ENCODE data around the gene MIA. TPM values are rescaled to one million over a fixed set of nuclear protein-coding genes. Genes with fewer than 3 reads are reported as not detected.

The MIA gene
- total and polyA plus RNA-seq, 9 of the 15 experiments (the other 6 are each of a cell fraction or from before 2014, with no cell fraction given) = 0.21 TPM; not detected in 8

GRCh38 chr19:40742886-40743285 is 32.4 kb upstream of the MIA start:
- Histone ChIP-seq H3K4me1 (replicated peaks in 1 of 2; ENCODE audit: control insufficient read depth in 2 of 2, insufficient read depth in 2 of 2, low read length in 2 of 2) (peaks cover 0 to 42% of the 10 kb centered on the region in 2 experiments; a peak in 3 of 5 replicates), H3K27ac (ENCODE audit: extremely low read depth, low read depth, low read length) (no peak overlapping the region), H4K20me1 (replicated peaks; ENCODE audit: control insufficient read depth, insufficient read depth, low read length) (0 out of 2 replicates have a peak, but pooled peaks cover 3% of the 10 kb centered on the region), H3K79me2 (ENCODE audit: control insufficient read depth, insufficient read depth, low read length) (peaks cover 3% of the 10 kb centered on the region; the same call in 1 of the 3 replicates), H3K27me3 (ENCODE audit: control insufficient read depth in 2 of 2, insufficient read depth in 2 of 2, low read length in 2 of 2) (no peaks in the 10 kb centered on the region), H3K4me2 (ENCODE audit: insufficient read depth, low read length) (no peak overlapping the region), H2AFZ (ENCODE audit: low read depth, low read length) (no peak overlapping the region), H3K36me3 (ENCODE audit: control insufficient read depth, insufficient read depth, low read length) (peaks cover 21% of the 10 kb centered on the region; the same call in 2 of the 3 replicates), H3K9me1 (ENCODE audit: control insufficient read depth, insufficient read depth, low read length) (no peaks in the 10 kb centered on the region), H3K9ac (ENCODE audit: insufficient read depth in 1 of 2, low read depth in 2 of 2, low read length in 2 of 2) (peak overlapping the region in 1 of 2 experiments; percentile 74; a peak in 2 of 4 replicates), H3K9me3 (replicated peaks; ENCODE audit: control insufficient read depth, insufficient read depth, low read depth, low read length) (no peaks in the 10 kb centered on the region), H3K4me3 (no peak overlapping the region)
- FAIRE-seq = no peak
- intact Hi-C loops (cut with micrococcal nuclease) (loop anchor here (5.0 kb wide), 1 partner anchor 81 kb away; no protein-coding TSS in a partner anchor), in situ Hi-C loops (cut with MboI) (no loop called here)
- no peak for DNase-seq (ENCODE audit: extremely low read depth in 1 of 4, low spot score in 3 of 4)
- ATAC-seq = no peak
- 61% methylated on average over 11 of the region's 12 CpGs for WGBS (ENCODE audit: insufficient coverage, low coverage, missing lambda C conversion rate)
- ChIA-PET CTCF (ENCODE audit: low intra/inter-chr PET ratio) (no interaction called here), POLR2A (interaction anchor here (0.6 to 1.6 kb wide), 3 partner anchors 7 to 179 kb away, joined by 3 to 6 read pairs (median 4); partner anchors contain the start of genes ACTMAP and SNRPA)
- TF ChIP-seq ZNF121 (CRISPR knock-in tag; conservative IDR thresholded peaks at IDR 0.05) (no peak), ELF1 (tag; IDR thresholded peaks at IDR 0.05) (no peak)
- BruUV-seq (replicated peaks) = no TSS peak

GRCh38 chr19:40743926-40744325 is 31.4 kb upstream of the MIA start:
- H3K9me3 ChIP-seq (replicated peaks; ENCODE audit: control insufficient read depth, insufficient read depth, low read depth, low read length) = no peaks in the 10 kb centered on the region
- no peak for DNase-seq (ENCODE audit: extremely low read depth in 1 of 4, low spot score in 3 of 4)
- no peaks in the 10 kb centered on the region for H3K9me1 ChIP-seq (ENCODE audit: control insufficient read depth, insufficient read depth, low read length)
- H3K4me3 ChIP-seq = no peak overlapping the region
- POLR2A ChIA-PET = interaction anchor here (0.6 to 1.8 kb wide), 5 partner anchors 8 to 184 kb away, joined by 3 to 6 read pairs (median 4); no protein-coding TSS in a partner anchor
- H2AFZ ChIP-seq (ENCODE audit: low read depth, low read length) = no peak overlapping the region
- H3K27me3 ChIP-seq (ENCODE audit: control insufficient read depth in 2 of 2, insufficient read depth in 2 of 2, low read length in 2 of 2) = no peaks in the 10 kb centered on the region
- peak overlapping the region in 1 of 2 experiments; percentile 85; a peak in 2 of 4 replicates for H3K9ac ChIP-seq (ENCODE audit: insufficient read depth in 1 of 2, low read depth in 2 of 2, low read length in 2 of 2)
- TF ChIP-seq ZBTB8A (IDR thresholded peaks at IDR 0.05; ENCODE audit: partially characterized antibody) (no peak), SAFB (IDR thresholded peaks at IDR 0.05; ENCODE audit: borderline replicate concordance, low read depth, low read length) (no peak), RBFOX2 (IDR thresholded peaks at IDR 0.05; ENCODE audit: low read depth, low read length) (0 out of 2 replicates have a peak, but pooled peaks have one; percentile 24), KDM4B (IDR thresholded peaks at IDR 0.05; ENCODE audit: borderline replicate concordance in 2 of 2, low read depth in 1 of 2) (no peak)
- H3K27ac ChIP-seq (ENCODE audit: extremely low read depth, low read depth, low read length) = no peak overlapping the region
- H3K4me2 ChIP-seq (ENCODE audit: insufficient read depth, low read length) = no peak overlapping the region
- H4K20me1 ChIP-seq (replicated peaks; ENCODE audit: control insufficient read depth, insufficient read depth, low read length) = 0 out of 2 replicates have a peak, but pooled peaks cover 3% of the 10 kb centered on the region
- H3K79me2 ChIP-seq (ENCODE audit: control insufficient read depth, insufficient read depth, low read length) = peaks cover 13% of the 10 kb centered on the region
- CTCF ChIA-PET (ENCODE audit: low intra/inter-chr PET ratio) = no interaction called here
- intact Hi-C loops (cut with micrococcal nuclease) = loop anchor here (5.0 kb wide), 1 partner anchor 82 kb away; no protein-coding TSS in a partner anchor
- H3K36me3 ChIP-seq (ENCODE audit: control insufficient read depth, insufficient read depth, low read length) = peaks cover 15% of the 10 kb centered on the region; the same call in 2 of the 3 replicates
- WGBS (ENCODE audit: insufficient coverage, low coverage, missing lambda C conversion rate) = 77% methylated on average over 9 of the region's 10 CpGs
- BruUV-seq (replicated peaks) = no TSS peak
- H3K4me1 ChIP-seq (replicated peaks in 1 of 2; ENCODE audit: control insufficient read depth in 2 of 2, insufficient read depth in 2 of 2, low read length in 2 of 2) = peaks cover 5 to 51% of the 10 kb centered on the region in 2 experiments; a peak in 4 of 5 replicates
- FAIRE-seq = no peak
- ATAC-seq = no peak
- in situ Hi-C loops (cut with MboI) = no loop called here

All from K562 (cell line).